Measurements from ENCODE around the gene KBTBD2. TPM values are rescaled to one million over a fixed set of nuclear protein-coding genes. Genes with fewer than 3 reads are reported as not detected.

The KBTBD2 gene
- total RNA-seq (2014; rRNA removed; shearing (Covaris generic)) = 33.3 and 33.8 TPM in 2 replicates

GRCh38 chr7:32891043-32891799 lies at the start of gene KBTBD2:
Gene KBTBD2, minus strand, starts transcription at chr7:32891760. Its CDS starts 12,156 bp downstream, at chr7:32879604.

Other genes with a start within 250 kb of the KBTBD2 start
- gene FKBP9, start 65.7 kb upstream of the KBTBD2 start, total RNA-seq (2014; rRNA removed; shearing (Covaris generic)) = 94.3 and 101 TPM in 2 replicates
- 44.7 and 48.4 TPM in 2 replicates for gene NT5C3A, start 171.0 kb upstream of the KBTBD2 start, total RNA-seq (2014; rRNA removed; shearing (Covaris generic))
- gene RP9, start 217.6 kb upstream of the KBTBD2 start, total RNA-seq (2014; rRNA removed; shearing (Covaris generic)) = 51.4 and 57.6 TPM in 2 replicates
- 2.5 and 5.5 TPM in 2 replicates for gene BBS9, start 237.8 kb upstream of the KBTBD2 start, total RNA-seq (2014; rRNA removed; shearing (Covaris generic))

Data from A375 (cell line).